Neural progenitor cell (in vitro differentiated cells): ENCODE measurements around the gene DLX4. TPM values are rescaled to one million over a fixed set of nuclear protein-coding genes. Genes with fewer than 3 reads are reported as not detected.
A peak's percentile ranks its signal among the peaks of the same experiment; 100 is the strongest.

ENCODE experiments used
- DNase-seq: peaks from one replicate; pipeline ENCODE4 v3.0.0-alpha.2; 2016; ENCODE audit warnings: low spot score
- H2AFZ ChIP-seq: fragments of 200-600 bp; sonication (generic); replicated peaks from 2 replicates; pipeline ENCODE4 v1.6.1; 2016; ENCODE audit warnings: antibody characterized with exemption
- H3F3A ChIP-seq: fragments of 200-600 bp; sonication (generic); 2 replicates; pipeline ENCODE4 v1.6.1; 2016; ENCODE audit warnings: antibody characterized with exemption, low read depth
- H3K27ac ChIP-seq: fragments of 200-600 bp; sonication (generic); 2 replicates; pipeline ENCODE4 v1.5.1; 2016; ENCODE audit warnings: mild to moderate bottlenecking
- H3K27me3 ChIP-seq: fragments of 200-600 bp; sonication (generic); 2 replicates; pipeline ENCODE4 v1.6.1; 2016; ENCODE audit warnings: mild to moderate bottlenecking, moderate library complexity
- H3K36me3 ChIP-seq: fragments of 200-600 bp; sonication (generic); 2 replicates; pipeline ENCODE4 v1.5.1; 2016
- H3K4me1 ChIP-seq: fragments of 200-600 bp; sonication (generic); 2 replicates; pipeline ENCODE4 v1.6.1; 2016; ENCODE audit warnings: mixed run types
- H3K4me2 ChIP-seq: fragments of 200-600 bp; sonication (generic); 2 replicates; pipeline ENCODE4 v1.6.1; 2016
- H3K4me3 ChIP-seq: fragments of 200-600 bp; sonication (generic); 2 replicates; pipeline ENCODE4 v1.5.1; 2016
- H3K79me2 ChIP-seq: fragments of 200-600 bp; sonication (generic); 2 replicates; pipeline ENCODE4 v1.6.1; 2016; ENCODE audit warnings: low read depth
- H3K9ac ChIP-seq: fragments of 200-600 bp; sonication (generic); 2 replicates; pipeline ENCODE4 v1.6.1; 2016
- H3K9me3 ChIP-seq: fragments of 200-600 bp; sonication (generic); 2 replicates; pipeline ENCODE4 v1.5.1; 2016; ENCODE audit warnings: low read depth
- H4K20me1 ChIP-seq: fragments of 200-600 bp; sonication (generic); 2 replicates; pipeline ENCODE4 v1.6.1; 2016; ENCODE audit warnings: low read depth
- H3K27ac Mint-ChIP-seq: 3 replicates; pipeline ENCODE4 v1.8.0; 2021; ENCODE audit warnings: mixed read lengths
- H3K27me3 Mint-ChIP-seq: 2 replicates; pipeline ENCODE4 v1.8.0; 2022; ENCODE audit warnings: low read depth, mild to moderate bottlenecking, inconsistent platforms, moderate library complexity, mixed read lengths; ENCODE audit not compliant: insufficient read depth
- H3K36me3 Mint-ChIP-seq: 3 replicates; pipeline ENCODE4 v1.8.0; 2021; ENCODE audit warnings: mixed read lengths
- H3K4me1 Mint-ChIP-seq: 3 replicates; pipeline ENCODE4 v1.8.0; 2021; ENCODE audit warnings: mixed read lengths
- H3K4me3 Mint-ChIP-seq: 3 replicates; pipeline ENCODE4 v1.8.0; 2021; ENCODE audit warnings: mild to moderate bottlenecking, moderate library complexity, mixed read lengths
- H3K9me3 Mint-ChIP-seq: 3 replicates; pipeline ENCODE4 v1.8.0; 2020; ENCODE audit warnings: mixed read lengths
- CTCF ChIP-seq: fragments of 200-600 bp; sonication (generic); IDR thresholded peaks from 2 replicates; pipeline ENCODE4 v1.5.1; 2017; ENCODE audit warnings: antibody characterized with exemption, mild to moderate bottlenecking
- EZH2 ChIP-seq: fragments of 200-600 bp; sonication (generic); IDR thresholded peaks from 2 replicates; pipeline ENCODE4 v1.6.1; 2017; ENCODE audit warnings: antibody characterized with exemption, mild to moderate bottlenecking, moderate library complexity
- EZH2phosphoT487 ChIP-seq: fragments of 200-600 bp; sonication (generic); IDR thresholded peaks from 2 replicates; pipeline ENCODE4 v1.6.1; 2017; ENCODE audit warnings: antibody characterized with exemption
- total RNA-seq: library from RNA; depleted of rRNA; stranded (reverse); fragments of >200 nt; gene quantifications from 2 replicates; pipeline ENCODE4 v1.2.3, GENCODE V29; 2015; ENCODE audit warnings: low replicate concordance

The DLX4 gene
- total RNA-seq, 1 donor from 2014 or later: not detected

- H3K9ac ChIP-seq: no peak overlapping the region
- H3K9me3 Mint-ChIP-seq: peaks cover 11% of the 10 kb centered on the region
- H3K79me2 ChIP-seq: no peaks in the 10 kb centered on the region
- peaks cover 95% of the 10 kb centered on the region for H3K27me3 Mint-ChIP-seq
- H3K4me3 Mint-ChIP-seq: peak overlapping the region; percentile 85
- H3K4me2 ChIP-seq: peak overlapping the region; percentile 94
- H3K4me1 Mint-ChIP-seq: peaks cover 38% of the 10 kb centered on the region
- no peaks in the 10 kb centered on the region for H3K36me3 Mint-ChIP-seq
- H3K4me1 ChIP-seq: peaks cover 53% of the 10 kb centered on the region
- H3K27me3 ChIP-seq: peaks cover 100% of the 10 kb centered on the region
- TF ChIP-seq EZH2phosphoT487 (peak; percentile 17), EZH2 (peak; percentile 63), CTCF (no peak)
- peak overlapping the region; percentile 71 for H2AFZ ChIP-seq
- no peaks in the 10 kb centered on the region for H3K36me3 ChIP-seq
- no peak overlapping the region for H3K27ac ChIP-seq
- H3K9me3 ChIP-seq: no peaks in the 10 kb centered on the region
- peak overlapping the region; percentile 57 for H3K4me3 ChIP-seq
- H4K20me1 ChIP-seq: peaks cover 65% of the 10 kb centered on the region
- DNase-seq: peak; percentile 93
- H3F3A ChIP-seq: peaks cover 43% of the 10 kb centered on the region
- no peak overlapping the region for H3K27ac Mint-ChIP-seq
Measured at GRCh38 chr17:49968405-49969133, 421 bp upstream of the DLX4 start.

- peaks cover 100% of the 10 kb centered on the region for H3K27me3 ChIP-seq
- H2AFZ ChIP-seq: no peak overlapping the region
- peak overlapping the region; percentile 94 for H3K4me2 ChIP-seq
Measured at GRCh38 chr17:49969795-49970389, 902 bp downstream of the DLX4 start.

DNA sequence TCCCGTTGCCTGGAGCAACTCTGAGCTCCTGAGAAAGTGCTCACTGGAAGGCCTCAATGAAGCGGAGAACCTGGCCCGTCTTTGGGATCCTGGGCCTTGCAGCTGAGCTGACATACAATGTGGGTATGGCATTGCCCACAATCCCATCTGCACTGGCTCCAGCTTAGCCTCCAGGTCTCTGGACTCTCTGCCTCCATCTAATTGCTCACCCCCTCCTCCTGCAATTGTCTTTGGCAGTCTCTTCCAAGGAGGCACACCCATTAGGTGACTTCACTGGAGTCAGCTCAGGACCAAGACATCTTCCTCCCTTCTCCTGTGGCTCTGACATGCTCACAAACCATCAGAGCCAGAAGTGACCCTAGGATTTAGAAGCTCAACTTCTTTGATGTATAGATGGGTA lies 1.5 kb downstream of the DLX4 start:
- H3K4me1 ChIP-seq: peaks cover 52% of the 10 kb centered on the region
- Mint-ChIP-seq H3K36me3 (no peaks in the 10 kb centered on the region), H3K4me1 (peaks cover 23% of the 10 kb centered on the region), H3K27ac (no peak overlapping the region), H3K9me3 (peaks cover 11% of the 10 kb centered on the region), H3K27me3 (peaks cover 95% of the 10 kb centered on the region), H3K4me3 (peak overlapping the region; percentile 67)
- TF ChIP-seq EZH2phosphoT487 (no peak), EZH2 (no peak), CTCF (no peak)
- H3K4me2 ChIP-seq: no peak overlapping the region
- H3F3A ChIP-seq: peaks cover 30% of the 10 kb centered on the region
- DNase-seq: no peak
- peaks cover 50% of the 10 kb centered on the region for H4K20me1 ChIP-seq
- H3K9ac ChIP-seq: no peak overlapping the region
- no peaks in the 10 kb centered on the region for H3K9me3 ChIP-seq
- no peak overlapping the region for H3K4me3 ChIP-seq
- H3K79me2 ChIP-seq: no peaks in the 10 kb centered on the region
- no peak overlapping the region for H2AFZ ChIP-seq
- H3K36me3 ChIP-seq: no peaks in the 10 kb centered on the region
- peaks cover 100% of the 10 kb centered on the region for H3K27me3 ChIP-seq
- H3K27ac ChIP-seq: no peak overlapping the region

More at GRCh38 chr17:49969795-49970389, 902 bp downstream of the DLX4 start:
- peaks cover 56% of the 10 kb centered on the region for H4K20me1 ChIP-seq
- peak overlapping the region; percentile 67 for H3K4me3 Mint-ChIP-seq
- no peaks in the 10 kb centered on the region for H3K36me3 ChIP-seq
- no peak for DNase-seq
- no peaks in the 10 kb centered on the region for H3K79me2 ChIP-seq
- peak; percentile 6 for TF ChIP-seq EZH2phosphoT487
- peak; percentile 64 for TF ChIP-seq EZH2
- TF ChIP-seq CTCF: no peak
- peaks cover 32% of the 10 kb centered on the region for H3F3A ChIP-seq
- peaks cover 53% of the 10 kb centered on the region for H3K4me1 ChIP-seq
- H3K36me3 Mint-ChIP-seq: no peaks in the 10 kb centered on the region
- no peak overlapping the region for H3K27ac ChIP-seq
- H3K4me1 Mint-ChIP-seq: peaks cover 27% of the 10 kb centered on the region
- H3K27me3 Mint-ChIP-seq: peaks cover 94% of the 10 kb centered on the region
- no peak overlapping the region for H3K9ac ChIP-seq
- H3K9me3 Mint-ChIP-seq: peaks cover 11% of the 10 kb centered on the region
- no peaks in the 10 kb centered on the region for H3K9me3 ChIP-seq
- H3K27ac Mint-ChIP-seq: no peak overlapping the region
- peak overlapping the region; percentile 57 for H3K4me3 ChIP-seq
